Activated B cell treated with CpG ODN at 0.5 μM for 24 hours (primary cell): Measurements from ENCODE around the gene CDC14A. TPM values are rescaled to one million over a fixed set of nuclear protein-coding genes. Genes with fewer than 3 reads are reported as not detected.

Source experiments
- ATAC-seq: fragments of 200-7000 bp; cut with Tn5 transposase; one replicate; pipeline ENCODE4 v1.10.0; 2021; ENCODE audit warnings: low read depth, mild to moderate bottlenecking, moderate library complexity
- CTCF ChIA-PET: fragments of 350-600 bp; sonication (Branson Sonifier 250); formaldehyde crosslinking; loops from one replicate; lab custom pipeline; 2021; ENCODE audit warnings: antibody characterized with exemption; lab: Charles Lee
- POLR2A ChIA-PET: fragments of 350-600 bp; sonication (Branson Sonifier 250); formaldehyde crosslinking; loops from one replicate; lab custom pipeline; 2021; ENCODE audit warnings: antibody characterized with exemption; lab: Charles Lee
- DNase-seq: peaks from one replicate; pipeline ENCODE4 v3.0.0; 2022
- H3K27ac Mint-ChIP-seq: one replicate; pipeline ENCODE4 v1.8.0; 2020; ENCODE audit warnings: mixed read lengths
- H3K27me3 Mint-ChIP-seq: one replicate; pipeline ENCODE4 v1.8.0; 2021; ENCODE audit warnings: mixed read lengths
- H3K36me3 Mint-ChIP-seq: one replicate; pipeline ENCODE4 v1.8.0; 2021; ENCODE audit warnings: low read depth, mixed read lengths
- H3K4me1 Mint-ChIP-seq: one replicate; pipeline ENCODE4 v1.8.0; 2021; ENCODE audit warnings: mixed read lengths
- H3K4me3 Mint-ChIP-seq: one replicate; pipeline ENCODE4 v1.8.0; 2020; ENCODE audit warnings: mild to moderate bottlenecking, mixed read lengths
- H3K9me3 Mint-ChIP-seq: one replicate; pipeline ENCODE4 v1.8.0; 2020; ENCODE audit warnings: mixed read lengths
- CTCF ChIP-seq: fragments of 200-600 bp; IDR thresholded peaks from one replicate; pipeline ENCODE4 v1.8.0; 2022; ENCODE audit warnings: antibody characterized with exemption, mild to moderate bottlenecking
- intact Hi-C: fragments of 100-400 bp; cut with micrococcal nuclease; formaldehyde crosslinking; loops from one replicate; pipeline ENCODE4 v1.15.1; 2024
- total RNA-seq: library from RNA; stranded (reverse); gene quantifications from 2 replicates; pipeline ENCODE4 v1.2.3, GENCODE V29; 2022

The CDC14A gene
- total RNA-seq, 1 donor from 2014 or later: 16.8 TPM

- H3K27me3 Mint-ChIP-seq: no peaks in the 10 kb centered on the region
- no peak for TF ChIP-seq CTCF
- intact Hi-C loops: no loop called here
- ChIA-PET CTCF (no interaction called here), POLR2A (interaction anchor here (0.5 kb wide), 1 partner anchor 98 kb away, joined by 5 read pairs; no protein-coding TSS in a partner anchor)
- H3K36me3 Mint-ChIP-seq: peaks cover 34% of the 10 kb centered on the region
- peaks cover 20% of the 10 kb centered on the region for H3K4me1 Mint-ChIP-seq
- no peak overlapping the region for H3K4me3 Mint-ChIP-seq
- ATAC-seq (no peak), DNase-seq (no peak)
- no peaks in the 10 kb centered on the region for H3K9me3 Mint-ChIP-seq
- peak overlapping the region; percentile 50 for H3K27ac Mint-ChIP-seq
Observed at GRCh38 chr1:100449477-100449876, 97.2 kb downstream of the CDC14A start.

GRCh38 chr1:100452641-100453040 is 100.3 kb downstream of the CDC14A start:
- ATAC-seq (peak; percentile 75), DNase-seq (no peak)
- no peak for TF ChIP-seq CTCF
- POLR2A ChIA-PET: interaction anchor here (1.1 kb wide), 1 partner anchor 101 kb away, joined by 3 read pairs; the partner anchor contains the start of gene CDC14A
- H3K9me3 Mint-ChIP-seq: no peaks in the 10 kb centered on the region
- CTCF ChIA-PET: no interaction called here
- intact Hi-C loops: loop anchor here (2.0 to 10.0 kb wide), 2 partner anchors 52 to 982 kb away; no protein-coding TSS in a partner anchor
- peak overlapping the region; percentile 56 for H3K27ac Mint-ChIP-seq
- peaks cover 9% of the 10 kb centered on the region for H3K4me1 Mint-ChIP-seq
- H3K4me3 Mint-ChIP-seq: no peak overlapping the region
- no peaks in the 10 kb centered on the region for H3K27me3 Mint-ChIP-seq
- H3K36me3 Mint-ChIP-seq: peaks cover 24% of the 10 kb centered on the region

- Mint-ChIP-seq H3K27me3 (no peaks in the 10 kb centered on the region), H3K36me3 (peaks cover 10% of the 10 kb centered on the region), H3K4me1 (peaks cover 19% of the 10 kb centered on the region), H3K9me3 (no peaks in the 10 kb centered on the region), H3K4me3 (no peak overlapping the region), H3K27ac (no peak overlapping the region)
- POLR2A ChIA-PET: interaction anchor here (0.8 kb wide), 1 partner anchor 103 kb away, joined by 3 read pairs; no protein-coding TSS in a partner anchor
- ATAC-seq (no peak), DNase-seq (no peak)
- CTCF ChIA-PET: interaction anchor here (0.6 to 3.1 kb wide), 17 partner anchors 8 to 1113 kb away, joined by 3 to 21 read pairs (median 5); partner anchors contain the start of gene SLC35A3
- intact Hi-C loops: loop anchor here (1.0 to 10.0 kb wide), 5 partner anchors 103 to 979 kb away; partner anchors contain the start of gene CDC14A
- no peak for TF ChIP-seq CTCF
Observed at GRCh38 chr1:100455478-100456072, 103.3 kb downstream of the CDC14A start.

GRCh38 chr1:100456880-100457279 is 104.6 kb downstream of the CDC14A start:
- ChIA-PET POLR2A (interaction anchor here (0.8 kb wide), 1 partner anchor 104 kb away, joined by 3 read pairs; no protein-coding TSS in a partner anchor), CTCF (interaction anchor here (0.6 to 3.1 kb wide), 8 partner anchors 10 to 647 kb away, joined by 3 to 9 read pairs (median 5); no protein-coding TSS in a partner anchor)
- intact Hi-C loops: loop anchor here (5.0 to 10.0 kb wide), 4 partner anchors 105 to 978 kb away; partner anchors contain the start of gene CDC14A
- Mint-ChIP-seq H3K27ac (no peak overlapping the region), H3K36me3 (peaks cover 4% of the 10 kb centered on the region), H3K4me3 (no peak overlapping the region), H3K4me1 (peaks cover 19% of the 10 kb centered on the region), H3K27me3 (no peaks in the 10 kb centered on the region), H3K9me3 (no peaks in the 10 kb centered on the region)
- no peak for TF ChIP-seq CTCF
- DNase-seq (no peak), ATAC-seq (no peak)

GRCh38 chr1:100457683-100458082 is 105.4 kb downstream of the CDC14A start:
- CTCF ChIA-PET: interaction anchor here (0.7 to 4.2 kb wide), 4 partner anchors 11 to 648 kb away, joined by 3 to 17 read pairs (median 7); no protein-coding TSS in a partner anchor
- intact Hi-C loops: loop anchor here (2.0 to 10.0 kb wide), 6 partner anchors 105 to 1277 kb away; partner anchors contain the start of gene CDC14A
- POLR2A ChIA-PET: no interaction called here
- no peaks in the 10 kb centered on the region for H3K9me3 Mint-ChIP-seq
- no peaks in the 10 kb centered on the region for H3K27me3 Mint-ChIP-seq
- H3K4me1 Mint-ChIP-seq: peaks cover 13% of the 10 kb centered on the region
- H3K4me3 Mint-ChIP-seq: no peak overlapping the region
- peaks cover 9% of the 10 kb centered on the region for H3K36me3 Mint-ChIP-seq
- TF ChIP-seq CTCF: no peak
- DNase-seq (no peak), ATAC-seq (no peak)
- no peak overlapping the region for H3K27ac Mint-ChIP-seq
